ENCODE data around the gene CCNB1.

The CCNB1 gene

GRCh38 chr5:69225860-69226259 lies 58.9 kb downstream of the CCNB1 start:
- Histone ChIP-seq H3K27ac (ENCODE audit: poor library complexity, severe bottlenecking) (no peak overlapping the region), H3K36me3 (ENCODE audit: low read depth) (peaks cover 51% of the 10 kb centered on the region), H3K4me1 (ENCODE audit: insufficient read depth, poor library complexity, severe bottlenecking) (no peaks in the 10 kb centered on the region), H3K27me3 (ENCODE audit: insufficient read depth, poor library complexity, severe bottlenecking) (no peaks in the 10 kb centered on the region), H3K9me3 (ENCODE audit: severe bottlenecking) (no peaks in the 10 kb centered on the region), H3K4me3 (ENCODE audit: severe bottlenecking) (no peak overlapping the region)
- DNase-seq (ENCODE audit: low spot score) = no peak
- ATAC-seq (ENCODE audit: low read depth) = no peak
- no peak for TF ChIP-seq CTCF (IDR thresholded peaks at IDR 0.05; ENCODE audit: poor library complexity, severe bottlenecking)

Data from RWPE2 (cell line).